ENCODE results near the gene RPS23.

- TF ChIP-seq CTCF (IDR thresholded peaks at IDR 0.05) (no peak), POLR2AphosphoS5 (IDR thresholded peaks at IDR 0.05; ENCODE audit: insufficient read depth in 1 of 2, low read depth in 1 of 2) (no peak), POLR2A (IDR thresholded peaks at IDR 0.05) (no peak)
These were observed 37.0 kb upstream of the RPS23 start for GRCh38 chr5:82314964-82315758.
